Umbilical cord (tissue), 2 donors: Measurements from ENCODE around the gene CENPVL2. TPM values are rescaled to one million over a fixed set of nuclear protein-coding genes. Genes with fewer than 3 reads are reported as not detected.
A peak's percentile ranks its signal among the peaks of the same experiment; 100 is the strongest.
"Not testable (repeated sequence)": the region's sequence is repeated elsewhere in the genome, so short reads cannot be mapped to it uniquely, and the experiment has no call there.

Experiments
- DNase-seq: peaks from one replicate; pipeline ENCODE4 v3.0.0-alpha.2; 2015; ENCODE audit warnings: low spot score
- total RNA-seq: library from RNA; depleted of rRNA; stranded (reverse); fragments of >200 nt; gene quantifications from one replicate; pipeline ENCODE4 v1.2.3, GENCODE V29; 2014; ENCODE audit warnings: low replicate concordance; ENCODE audit not compliant: insufficient read depth

CENPVL2 gene
- total RNA-seq: not detected

DNA sequence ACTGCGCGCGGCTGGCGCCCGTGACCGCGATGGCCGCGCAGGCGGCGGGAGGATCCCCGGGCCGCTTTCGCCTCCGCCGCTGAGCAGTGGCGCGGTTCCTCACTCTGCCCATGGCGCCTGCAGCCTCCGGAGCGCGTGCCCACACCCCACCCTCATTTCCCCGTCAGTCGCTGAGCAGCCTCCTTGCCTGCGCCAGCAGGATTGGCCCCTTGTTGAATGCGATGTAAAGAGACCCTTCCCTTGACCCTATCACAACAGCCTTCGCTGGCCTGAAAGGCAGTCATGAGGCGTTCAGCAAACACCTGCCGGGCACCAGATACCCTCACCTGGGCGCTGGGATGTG lies at the start of gene CENPVL2:
CENPVL2 (minus strand) TSS at position 112 of the 343 bp plus-strand sequence; CDS start at position 112, 0 bp downstream.
- not testable (repeated sequence) for DNase-seq

- no peak for DNase-seq
Observed at GRCh38 chrX:51728202-51728601, 45.6 kb upstream of the CENPVL2 start.

- DNase-seq: not testable (repeated sequence)
Observed at GRCh38 chrX:51712943-51713647, 30.5 kb upstream of the CENPVL2 start.

GRCh38 chrX:51710277-51711164 lies 27.9 kb upstream of the CENPVL2 start, which contains the start of gene CENPVL1:
Gene CENPVL1, plus strand, starts transcription at chrX:51710512. Its CDS starts 0 bp downstream, at chrX:51710512.
- DNase-seq: not testable (repeated sequence)

GRCh38 chrX:51697397-51697796 lies 14.8 kb upstream of the CENPVL2 start:
- DNase-seq: no peak

DNA sequence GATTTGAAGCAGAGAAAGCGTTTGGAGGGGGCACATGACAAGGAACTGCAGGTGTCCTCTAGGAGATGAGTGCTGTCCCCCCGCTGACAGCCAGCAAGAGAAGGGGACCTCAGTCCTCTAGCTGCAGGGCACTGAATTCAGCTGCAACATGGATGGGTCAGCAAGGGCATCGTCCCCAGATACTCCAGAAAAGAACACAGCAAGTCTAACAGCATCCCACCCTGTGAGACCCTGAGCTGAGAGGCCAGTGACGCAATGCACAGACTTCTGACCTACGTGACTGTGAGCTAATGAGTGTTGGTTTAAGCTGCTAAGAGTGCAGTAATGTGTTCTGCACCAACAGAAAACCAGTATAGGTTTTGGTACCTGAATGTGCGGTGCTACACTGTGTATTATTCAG lies 11.6 kb upstream of the CENPVL2 start:
- no peak for DNase-seq

DNA sequence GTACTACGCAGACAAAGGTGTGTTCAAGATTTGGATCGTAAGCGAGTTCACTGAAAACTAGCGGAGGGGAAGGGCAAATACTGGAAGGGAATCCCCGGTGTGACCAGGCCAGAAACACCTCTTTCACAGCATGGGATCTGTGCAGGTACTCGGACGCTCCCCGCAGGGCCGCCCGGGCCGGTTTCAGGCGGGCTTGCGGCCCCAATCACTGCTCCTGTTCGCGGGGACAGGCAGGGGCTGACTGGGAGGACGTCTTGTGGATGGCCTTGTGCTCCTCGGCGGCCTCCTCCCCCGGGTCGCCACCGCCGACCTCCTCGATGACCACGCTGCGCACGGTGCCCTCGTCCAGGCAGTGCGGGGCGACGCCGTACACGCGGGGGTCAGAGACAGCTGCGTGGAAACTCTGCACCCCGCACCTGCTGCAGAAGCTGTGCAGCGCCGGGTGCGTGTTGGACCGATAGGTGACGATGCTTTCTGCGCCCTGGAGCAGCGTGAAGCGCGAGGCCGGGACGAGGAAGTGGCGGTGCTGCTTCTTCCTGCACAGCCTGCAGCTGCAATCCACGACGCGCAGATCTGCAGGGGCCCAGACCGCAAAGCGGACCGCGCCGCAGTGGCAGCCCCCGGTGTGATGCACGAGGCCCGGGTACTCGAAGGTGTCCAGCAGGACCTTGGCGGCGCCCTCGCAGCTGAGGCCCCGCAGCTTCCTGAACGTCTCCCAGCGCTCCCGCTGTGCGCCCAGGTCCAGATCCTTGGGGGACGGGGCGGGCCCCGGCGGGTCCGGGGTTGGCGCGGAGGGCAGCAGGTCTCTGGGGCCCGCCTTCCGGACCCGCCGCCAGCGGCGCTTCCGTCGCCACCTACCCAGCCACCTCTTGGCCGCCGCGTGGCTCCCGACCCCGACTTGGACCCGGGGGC lies 567 bp downstream of the CENPVL2 start:
- not testable (repeated sequence) for DNase-seq

- DNase-seq: not testable (repeated sequence)
Observed at GRCh38 chrX:51679689-51680433, 2.8 kb downstream of the CENPVL2 start.

GRCh38 chrX:51665981-51666380 lies 16.6 kb downstream of the CENPVL2 start:
- DNase-seq: no peak

- DNase-seq: no peak
Observed at GRCh38 chrX:51643377-51643776, 39.3 kb downstream of the CENPVL2 start.

DNA sequence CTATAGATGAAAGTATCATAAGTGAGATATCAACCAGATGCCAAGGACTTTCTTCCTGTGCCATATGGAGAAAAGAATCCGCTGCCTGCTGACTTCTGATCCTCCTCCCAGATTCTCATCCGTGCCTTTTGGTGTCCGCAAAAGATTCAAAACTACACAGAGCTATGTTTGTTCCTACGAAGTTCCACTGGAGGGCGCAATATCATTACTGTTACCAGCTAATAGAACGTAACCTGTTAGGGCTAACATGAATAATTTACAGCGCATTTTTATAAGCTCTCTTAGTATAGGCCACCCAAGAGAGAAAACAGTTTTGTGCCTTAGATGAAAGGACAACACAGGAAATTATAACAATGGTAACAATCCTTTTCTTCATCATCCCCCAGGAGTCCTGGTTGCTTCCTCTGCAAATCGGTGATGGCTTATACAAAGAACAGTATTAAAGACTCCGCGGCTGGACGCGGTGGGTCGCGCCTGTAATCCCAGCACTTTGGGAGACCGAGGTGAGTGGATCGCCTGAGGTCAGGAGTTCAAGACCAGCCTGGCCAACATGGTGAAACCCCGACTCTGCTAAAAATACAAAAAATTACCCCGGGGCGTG lies 41.1 kb downstream of the CENPVL2 start:
- peak; percentile 18 for DNase-seq

GRCh38 chrX:51636511-51636910 lies 46.1 kb downstream of the CENPVL2 start:
- not testable (repeated sequence) for DNase-seq

Other genes with a start within 250 kb of the CENPVL2 start
- 4.3 TPM for gene NUDT11, start 186.2 kb downstream of the CENPVL2 start, total RNA-seq
- not detected for gene CENPVL3, start 63.9 kb downstream of the CENPVL2 start, total RNA-seq
- not detected for gene CENPVL1, start 27.7 kb upstream of the CENPVL2 start, total RNA-seq
- gene GSPT2, start 60.6 kb upstream of the CENPVL2 start, total RNA-seq: 14.4 TPM
- gene MAGED1, start 210.8 kb upstream of the CENPVL2 start, total RNA-seq: 121 TPM